Neuronal stem cell (in vitro differentiated cells): ENCODE results near the gene IFT81.

Source experiments
- DNase-seq: peaks from one replicate; pipeline ENCODE4 v3.0.0-alpha.2; 2013; ENCODE audit warnings: low spot score
- H2AFZ ChIP-seq: one replicate; pipeline ENCODE4 v1.6.1; 2013; ENCODE audit warnings: mild to moderate bottlenecking, low read length, inconsistent platforms
- H2AK5ac ChIP-seq: 2 replicates; pipeline ENCODE4 v1.6.1; 2013; ENCODE audit warnings: low read depth, mild to moderate bottlenecking, inconsistent platforms, low read length, moderate library complexity, mixed read lengths
- H2BK120ac ChIP-seq: 2 replicates; pipeline ENCODE4 v1.6.1; 2013; ENCODE audit warnings: low read depth, mild to moderate bottlenecking, inconsistent platforms, low read length, moderate library complexity, mixed read lengths
- H2BK12ac ChIP-seq: one replicate; pipeline ENCODE4 v1.6.1; 2013; ENCODE audit warnings: low read length, inconsistent platforms
- H2BK15ac ChIP-seq: 2 replicates; pipeline ENCODE4 v1.6.1; 2013; ENCODE audit warnings: mild to moderate bottlenecking, low read length, inconsistent platforms, mixed read lengths
- H2BK5ac ChIP-seq: one replicate; pipeline ENCODE4 v1.6.1; 2013; ENCODE audit warnings: inconsistent platforms, mild to moderate bottlenecking, low read length, moderate library complexity
- H3K14ac ChIP-seq: one replicate; pipeline ENCODE4 v1.6.1; 2013; ENCODE audit warnings: low read length, inconsistent platforms
- H3K18ac ChIP-seq: 2 replicates; pipeline ENCODE4 v1.6.1; 2013; ENCODE audit warnings: low read length, inconsistent platforms
- H3K23ac ChIP-seq: 2 replicates; pipeline ENCODE4 v1.6.1; 2013; ENCODE audit warnings: low read depth, mild to moderate bottlenecking, mixed read lengths, low read length, inconsistent platforms; ENCODE audit not compliant: poor library complexity
- H3K27ac ChIP-seq: replicated peaks from 3 replicates; pipeline ENCODE4 v1.5.1; 2013; ENCODE audit warnings: low read length, inconsistent platforms
- H3K27me3 ChIP-seq, 3 experiments: 2 replicates each; pipeline ENCODE4 v1.6.1; 2013; ENCODE audit warnings: low read length in 3 of 3, mild to moderate bottlenecking in 2 of 3, inconsistent platforms in 1 of 3, low read depth in 1 of 3, mixed read lengths in 1 of 3, moderate library complexity in 1 of 3; ENCODE audit not compliant: control insufficient read depth in 3 of 3, insufficient read depth in 3 of 3
- H3K36me3 ChIP-seq, 2 donors: replicated peaks in 1 of 2; 2 replicates each; pipeline ENCODE4 v1.6.1; 2013; ENCODE audit warnings: low read length in 2 of 2; ENCODE audit not compliant: control insufficient read depth in 2 of 2, insufficient read depth in 2 of 2
- H3K4ac ChIP-seq: 2 replicates; pipeline ENCODE4 v1.6.1; 2013; ENCODE audit warnings: inconsistent platforms, mild to moderate bottlenecking, low read length, moderate library complexity
- H3K4me1 ChIP-seq, 2 donors: 1 replicate in 1 of 2; 2 replicates in 1 of 2; pipeline ENCODE4 v1.6.1; 2013; ENCODE audit warnings: low read length in 2 of 2, low read depth in 1 of 2; ENCODE audit not compliant: control insufficient read depth in 2 of 2, insufficient read depth in 1 of 2
- H3K4me2 ChIP-seq: one replicate; pipeline ENCODE4 v1.6.1; 2013; ENCODE audit warnings: mild to moderate bottlenecking, low read length, inconsistent platforms; ENCODE audit not compliant: insufficient read depth, poor library complexity, severe bottlenecking
- H3K4me3 ChIP-seq, 2 donors: 2 replicates each; pipeline ENCODE4 v1.5.1; 2013; ENCODE audit warnings: low read length in 2 of 2, mild to moderate bottlenecking in 2 of 2, inconsistent platforms in 1 of 2, moderate library complexity in 1 of 2
- H3K79me1 ChIP-seq: one replicate; pipeline ENCODE4 v1.6.1; 2013; ENCODE audit warnings: low read depth, mild to moderate bottlenecking, inconsistent platforms, low read length, moderate library complexity
- H3K9ac ChIP-seq: one replicate; pipeline ENCODE4 v1.6.1; 2013; ENCODE audit warnings: mild to moderate bottlenecking, low read depth, low read length, inconsistent platforms; ENCODE audit not compliant: poor library complexity
- H3K9me3 ChIP-seq, 2 donors: replicated peaks in 1 of 2; 2 replicates each; pipeline versions ENCODE3 to v1.6.1; 2013; ENCODE audit warnings: low read length in 2 of 2, mild to moderate bottlenecking in 2 of 2, inconsistent platforms in 1 of 2, low read depth in 1 of 2, mixed read lengths in 1 of 2, moderate library complexity in 1 of 2; ENCODE audit not compliant: control insufficient read depth in 2 of 2, insufficient read depth in 1 of 2
- H4K8ac ChIP-seq: one replicate; pipeline ENCODE4 v1.6.1; 2013; ENCODE audit warnings: low read depth, mild to moderate bottlenecking, inconsistent platforms, low read length, moderate library complexity
- H4K91ac ChIP-seq: one replicate; pipeline ENCODE4 v1.6.1; 2013; ENCODE audit warnings: low read length, low read depth, mild to moderate bottlenecking, inconsistent platforms; ENCODE audit not compliant: poor library complexity
- WGBS, 2 donors: extraction: QIAGEN DNeasy Blood & Tissue Kit; methylation state at CpG; one replicate each; pipeline ENCODE4 v1.1.7; 2013; ENCODE audit warnings: missing lambda C conversion rate in 2 of 2, mixed read lengths in 1 of 2; ENCODE audit not compliant: insufficient read length in 2 of 2, insufficient replicate concordance in 1 of 2; ENCODE audit errors: extremely low coverage in 2 of 2; 5-methylcytosine and 5-hydroxymethylcytosine counted together

Gene IFT81

GRCh38 chr12:110141389-110141788 lies 17.2 kb downstream of the IFT81 start:
- H3K4me1 ChIP-seq = no peaks in the 10 kb centered on the region
- H3K36me3 ChIP-seq = peaks cover 13 to 92% of the 10 kb centered on the region in 2 donors
- H3K23ac ChIP-seq = no peak overlapping the region
- no peak overlapping the region for H3K18ac ChIP-seq
- no peak overlapping the region for H3K14ac ChIP-seq
- WGBS, 2 donors = no CpG with 5 or more reads among the region's 6 CpGs
- H2BK15ac ChIP-seq = no peak overlapping the region
- H3K9ac ChIP-seq = no peak overlapping the region
- H3K9me3 ChIP-seq = no peaks in the 10 kb centered on the region
- no peak overlapping the region for H3K27ac ChIP-seq
- no peak overlapping the region for H3K4me3 ChIP-seq
- H3K4me2 ChIP-seq = no peak overlapping the region
- no peak overlapping the region for H2BK120ac ChIP-seq
- H3K27me3 ChIP-seq = no peaks in the 10 kb centered on the region
- no peak overlapping the region for H2BK5ac ChIP-seq
- no peaks in the 10 kb centered on the region for H3K79me1 ChIP-seq
- no peak overlapping the region for H2AK5ac ChIP-seq
- no peak for DNase-seq
- no peak overlapping the region for H2BK12ac ChIP-seq
- no peak overlapping the region for H2AFZ ChIP-seq
- H4K91ac ChIP-seq = no peak overlapping the region
- H3K4ac ChIP-seq = no peak overlapping the region
- no peak overlapping the region for H4K8ac ChIP-seq

- WGBS, 2 donors = no CpG with 5 or more reads among the region's 2 CpGs
- no peak overlapping the region for H2BK12ac ChIP-seq
- H3K23ac ChIP-seq = no peak overlapping the region
- no peak overlapping the region for H2BK120ac ChIP-seq
- H3K4me2 ChIP-seq = no peak overlapping the region
- H3K9me3 ChIP-seq = peaks cover 0 to 10% of the 10 kb centered on the region in 2 donors
- H2AFZ ChIP-seq = no peak overlapping the region
- no peak overlapping the region for H3K14ac ChIP-seq
- H3K4me1 ChIP-seq = no peaks in the 10 kb centered on the region
- no peaks in the 10 kb centered on the region for H3K79me1 ChIP-seq
- no peak overlapping the region for H3K18ac ChIP-seq
- no peak overlapping the region for H4K8ac ChIP-seq
- no peak overlapping the region for H2BK15ac ChIP-seq
- H3K9ac ChIP-seq = no peak overlapping the region
- H3K27ac ChIP-seq = no peak overlapping the region
- H3K27me3 ChIP-seq = no peaks in the 10 kb centered on the region
- no peak overlapping the region for H2AK5ac ChIP-seq
- no peak for DNase-seq
- H3K4ac ChIP-seq = no peak overlapping the region
- no peak overlapping the region for H2BK5ac ChIP-seq
- no peak overlapping the region for H4K91ac ChIP-seq
- H3K4me3 ChIP-seq = no peak overlapping the region
- H3K36me3 ChIP-seq = peaks cover 5 to 97% of the 10 kb centered on the region in 2 donors
Measured at GRCh38 chr12:110146986-110147385, 22.8 kb downstream of the IFT81 start.

- no peaks in the 10 kb centered on the region for H3K79me1 ChIP-seq
- H3K23ac ChIP-seq = no peak overlapping the region
- H4K91ac ChIP-seq = no peak overlapping the region
- H2BK5ac ChIP-seq = no peak overlapping the region
- no peaks in the 10 kb centered on the region for H3K4me1 ChIP-seq
- no CpG with 5 or more reads among the region's 10 CpGs for WGBS, 2 donors
- H2BK120ac ChIP-seq = no peak overlapping the region
- H3K27ac ChIP-seq = no peak overlapping the region
- H3K14ac ChIP-seq = no peak overlapping the region
- no peak overlapping the region for H2BK12ac ChIP-seq
- H3K27me3 ChIP-seq = no peaks in the 10 kb centered on the region
- no peak overlapping the region for H2AFZ ChIP-seq
- no peak for DNase-seq
- H2BK15ac ChIP-seq = no peak overlapping the region
- no peak overlapping the region for H3K4ac ChIP-seq
- H2AK5ac ChIP-seq = no peak overlapping the region
- H3K36me3 ChIP-seq = peaks cover 5 to 98% of the 10 kb centered on the region in 2 donors
- no peak overlapping the region for H4K8ac ChIP-seq
- no peak overlapping the region for H3K4me2 ChIP-seq
- H3K9ac ChIP-seq = no peak overlapping the region
- H3K18ac ChIP-seq = no peak overlapping the region
- H3K4me3 ChIP-seq = no peak overlapping the region
- H3K9me3 ChIP-seq = peaks cover 0 to 15% of the 10 kb centered on the region in 2 donors
Measured at GRCh38 chr12:110149086-110149660, 25.0 kb downstream of the IFT81 start.

- Histone ChIP-seq H2AK5ac (no peak overlapping the region), H3K4me1 (peaks cover 0 to 10% of the 10 kb centered on the region in 2 donors), H3K79me1 (no peaks in the 10 kb centered on the region), H3K4me2 (no peak overlapping the region), H3K9me3 (peaks cover 0 to 42% of the 10 kb centered on the region in 2 donors), H2BK120ac (no peak overlapping the region), H3K14ac (no peak overlapping the region), H2AFZ (no peak overlapping the region), H2BK12ac (no peak overlapping the region), H4K91ac (no peak overlapping the region), H3K4me3 (no peak overlapping the region), H3K27ac (no peak overlapping the region), H2BK15ac (no peak overlapping the region), H4K8ac (no peak overlapping the region), H3K27me3 (no peaks in the 10 kb centered on the region), H3K36me3 (peaks cover 8 to 96% of the 10 kb centered on the region in 2 donors), H3K9ac (no peak overlapping the region), H3K4ac (no peak overlapping the region), H3K23ac (no peak overlapping the region), H2BK5ac (no peak overlapping the region), H3K18ac (no peak overlapping the region)
- no CpG with 5 or more reads among the region's 2 CpGs for WGBS, 2 donors
- DNase-seq = no peak
Measured at GRCh38 chr12:110156766-110157165, 32.6 kb downstream of the IFT81 start.
